Fibroblast of lung (primary cell): ENCODE results near the gene PCMTD2. TPM values are rescaled to one million over a fixed set of nuclear protein-coding genes. Genes with fewer than 3 reads are reported as not detected.

ENCODE experiments used
- DNase-seq, 2 donors: peaks; one replicate each; pipeline versions ENCODE4 v3.0.0 to v3.0.0-alpha.2; 2010; ENCODE audit warnings: low read depth in 2 of 2
- H2AFZ ChIP-seq: 2 replicates; pipeline ENCODE4 v1.5.1; 2012; ENCODE audit warnings: low read length, control low read depth, inconsistent platforms
- H3K27ac ChIP-seq: 2 replicates; pipeline ENCODE4 v1.5.1; 2011; ENCODE audit warnings: low read length, control low read depth; ENCODE audit not compliant: insufficient read depth
- H3K27me3 ChIP-seq: 2 replicates; pipeline ENCODE4 v1.5.1; 2011; ENCODE audit warnings: mild to moderate bottlenecking, low read length; ENCODE audit not compliant: control insufficient read depth, insufficient read depth
- H3K36me3 ChIP-seq: 2 replicates; pipeline ENCODE4 v1.5.1; 2011; ENCODE audit warnings: low read length; ENCODE audit not compliant: control insufficient read depth, insufficient read depth
- H3K4me1 ChIP-seq: 2 replicates; pipeline ENCODE4 v1.5.1; 2011; ENCODE audit warnings: low read length; ENCODE audit not compliant: control insufficient read depth, insufficient read depth; ENCODE audit errors: extremely low read depth
- H3K4me2 ChIP-seq: 2 replicates; pipeline ENCODE4 v1.5.1; 2011; ENCODE audit warnings: low read length, control low read depth; ENCODE audit not compliant: insufficient read depth; ENCODE audit errors: extremely low read depth
- H3K4me3 ChIP-seq, 4 experiments: fragments of 200-600 bp in 1 of 4; sonication (generic) in 1 of 4; replicated peaks in 1 of 4; 2 replicates each; pipeline ENCODE4 v1.5.1; 2011 to 2016; ENCODE audit warnings: low read length in 4 of 4, low read depth in 3 of 4, mild to moderate bottlenecking in 3 of 4, control low read depth in 2 of 4, inconsistent platforms in 1 of 4, mixed read lengths in 1 of 4; ENCODE audit not compliant: insufficient read depth in 1 of 4; ENCODE audit errors: control extremely low read depth in 1 of 4
- H3K79me2 ChIP-seq: 2 replicates; pipeline ENCODE4 v1.5.1; 2012; ENCODE audit warnings: mild to moderate bottlenecking, low read length, inconsistent platforms; ENCODE audit not compliant: control insufficient read depth, insufficient read depth
- H3K9ac ChIP-seq: 2 replicates; pipeline ENCODE4 v1.5.1; 2011; ENCODE audit warnings: mild to moderate bottlenecking, low read length, control low read depth; ENCODE audit not compliant: insufficient read depth
- H3K9me3 ChIP-seq: 2 replicates; pipeline ENCODE4 v1.5.1; 2012; ENCODE audit warnings: low read depth, low read length; ENCODE audit not compliant: control insufficient read depth, insufficient read depth
- H4K20me1 ChIP-seq: 2 replicates; pipeline ENCODE4 v1.5.1; 2011; ENCODE audit warnings: low read length; ENCODE audit not compliant: control insufficient read depth, insufficient read depth; ENCODE audit errors: extremely low read depth
- CTCF ChIP-seq, 2 donors: IDR thresholded peaks in 1 of 2; conservative IDR thresholded peaks in 1 of 2; 1 replicate in 1 of 2; 2 replicates in 1 of 2; pipeline ENCODE4 v1.5.1; 2011 to 2012; ENCODE audit warnings: low read length in 2 of 2, control low read depth in 1 of 2, inconsistent platforms in 1 of 2, low read depth in 1 of 2, mild to moderate bottlenecking in 1 of 2
- EZH2 ChIP-seq: IDR thresholded peaks from 2 replicates; pipeline ENCODE4 v1.5.1; 2012; ENCODE audit warnings: low read length, control low read depth, mild to moderate bottlenecking; ENCODE audit errors: missing control alignments
- polyA plus RNA-seq, 2 donors: library from polyadenylated mRNA; depleted of rRNA in 1 of 2; stranded (reverse) in 1 of 2; unstranded in 1 of 2; fragments of >200 nt; gene quantifications; 2 replicates each; pipeline ENCODE4 v1.2.1, GENCODE V29; 2011 to 2012; ENCODE audit warnings: missing spikeins in 1 of 2
- total RNA-seq: library from RNA; depleted of rRNA; stranded (reverse); fragments of >200 nt; gene quantifications from 2 replicates; pipeline ENCODE4 v1.2.1, GENCODE V29; 2014

Gene PCMTD2
- total and polyA plus RNA-seq, 2 donors (not counting 1 experiment from before 2014, with no cell fraction given): 39.5 to 42.9 TPM

DNA sequence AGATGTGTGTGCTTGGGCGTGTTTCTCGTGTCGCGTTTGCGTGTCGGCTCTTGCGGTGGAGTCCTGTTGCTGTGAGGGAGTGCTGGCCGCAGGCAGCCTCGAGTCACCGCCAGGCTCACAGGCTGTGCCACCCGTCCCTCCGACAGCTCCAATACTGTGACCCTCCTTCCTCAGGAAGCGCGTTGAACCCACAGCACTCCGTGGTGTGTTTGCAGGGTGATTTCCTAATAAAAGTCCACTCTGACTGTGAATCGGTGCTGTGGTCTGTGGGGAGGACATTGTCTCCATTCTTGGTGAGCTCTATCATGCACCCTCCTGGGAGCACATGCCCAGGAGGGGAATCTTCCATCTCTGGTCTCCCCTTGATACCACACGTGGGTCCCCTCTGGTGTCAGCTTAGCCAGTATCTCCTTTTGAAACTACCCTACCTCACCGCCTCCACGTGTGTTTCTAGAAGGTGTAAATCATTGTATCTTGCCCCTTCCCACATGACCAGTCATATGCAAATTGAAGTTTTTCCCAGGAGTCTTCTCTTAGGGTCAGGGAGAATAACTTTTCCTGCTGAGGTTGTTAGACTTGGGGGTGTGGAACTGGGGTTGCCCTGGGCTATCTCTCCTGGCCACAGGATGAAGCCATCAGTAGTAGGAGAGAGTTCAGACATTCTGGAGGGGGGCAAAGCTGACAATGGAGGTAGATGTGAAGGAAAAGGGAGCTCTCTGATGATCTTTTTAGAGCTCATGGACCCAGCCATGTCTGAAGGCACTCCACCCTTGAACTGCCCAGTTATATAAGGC, 13.3 kb upstream of the PCMTD2 start:
- no peak overlapping the region for H3K4me3 ChIP-seq
- no peaks in the 10 kb centered on the region for H3K9me3 ChIP-seq
- H3K9ac ChIP-seq: no peak overlapping the region
- H2AFZ ChIP-seq: no peak overlapping the region
- DNase-seq: no peak
- H3K27me3 ChIP-seq: peaks cover 5% of the 10 kb centered on the region
- H3K4me2 ChIP-seq: no peak overlapping the region
- H3K79me2 ChIP-seq: no peaks in the 10 kb centered on the region
- H3K27ac ChIP-seq: no peak overlapping the region
- TF ChIP-seq EZH2 (no peak), CTCF (conservative IDR thresholded peaks at IDR 0.05 in 1 of 2, IDR thresholded peaks at IDR 0.05 in 1 of 2; ENCODE audit: low read depth in 1 of 2, low read length in 2 of 2) (no peak)
- H3K36me3 ChIP-seq: no peaks in the 10 kb centered on the region
- H4K20me1 ChIP-seq: no peaks in the 10 kb centered on the region
- H3K4me1 ChIP-seq: no peaks in the 10 kb centered on the region

DNA sequence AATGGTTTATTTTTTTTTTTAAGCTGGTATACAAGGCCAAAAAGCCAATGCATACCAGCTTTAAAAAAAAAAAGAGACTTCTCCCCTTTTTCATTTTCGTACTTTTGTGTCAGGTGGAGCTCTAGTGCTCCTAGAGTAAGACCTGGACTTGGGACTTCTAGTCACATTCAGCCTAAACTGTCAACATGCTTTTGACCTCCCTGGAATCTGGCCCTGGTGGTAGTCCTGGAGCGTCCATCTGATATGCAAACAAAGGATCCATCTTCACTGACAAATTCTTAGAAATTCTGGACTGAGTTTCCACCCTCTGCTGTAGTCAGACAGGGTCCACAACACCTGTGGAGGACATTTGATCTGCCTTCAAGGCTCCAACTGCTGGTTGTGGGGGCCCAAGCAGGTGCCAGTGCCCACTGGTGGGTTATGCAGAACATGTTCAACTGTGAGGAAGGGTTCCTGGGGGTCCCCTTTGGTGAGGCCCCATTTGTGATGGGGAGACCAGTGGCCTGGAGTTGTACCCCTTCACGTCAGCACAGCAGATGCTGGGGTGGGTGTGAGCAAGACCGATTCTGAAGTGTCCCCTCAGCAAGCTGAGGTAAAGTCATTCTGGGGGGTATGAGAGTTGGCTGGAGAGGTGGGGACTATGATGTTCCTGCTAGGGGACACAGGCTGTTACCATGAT, 12.6 kb upstream of the PCMTD2 start:
- H2AFZ ChIP-seq: no peak overlapping the region
- no peak overlapping the region for H3K4me2 ChIP-seq
- H3K9me3 ChIP-seq: no peaks in the 10 kb centered on the region
- no peaks in the 10 kb centered on the region for H3K4me1 ChIP-seq
- DNase-seq: no peak
- H3K27ac ChIP-seq: no peak overlapping the region
- H4K20me1 ChIP-seq: no peaks in the 10 kb centered on the region
- no peaks in the 10 kb centered on the region for H3K36me3 ChIP-seq
- no peak overlapping the region for H3K4me3 ChIP-seq
- no peak for TF ChIP-seq EZH2
- no peak for TF ChIP-seq CTCF (conservative IDR thresholded peaks at IDR 0.05 in 1 of 2, IDR thresholded peaks at IDR 0.05 in 1 of 2; ENCODE audit: low read depth in 1 of 2, low read length in 2 of 2)
- H3K9ac ChIP-seq: no peak overlapping the region
- H3K79me2 ChIP-seq: no peaks in the 10 kb centered on the region
- H3K27me3 ChIP-seq: peaks cover 5% of the 10 kb centered on the region

DNA sequence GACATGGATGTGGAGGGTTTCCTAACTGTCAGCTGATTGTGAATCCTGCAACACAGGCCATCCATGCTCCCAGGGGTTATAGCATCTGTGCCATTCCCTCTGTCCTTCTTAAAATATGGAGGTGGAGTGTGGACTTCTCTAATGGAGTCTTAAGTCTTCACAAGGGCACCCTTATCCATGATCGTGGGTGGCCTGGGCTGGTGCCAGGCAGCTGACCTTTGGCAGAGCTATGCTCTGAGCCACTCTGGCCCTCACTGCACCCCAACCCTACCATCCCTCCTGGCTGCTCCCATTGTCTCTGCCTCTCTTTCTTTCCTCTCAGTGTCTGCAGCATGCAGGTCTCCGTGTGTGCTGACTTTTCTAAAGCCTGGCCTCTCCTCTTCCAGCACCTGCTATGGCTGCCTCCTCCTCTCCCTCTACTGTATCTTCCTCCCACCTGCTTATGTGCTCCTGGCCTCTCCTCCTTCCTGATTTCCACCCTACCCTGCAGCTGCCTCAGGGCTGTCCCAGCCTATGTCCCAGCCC, 11.2 kb upstream of the PCMTD2 start:
- H3K27ac ChIP-seq: no peak overlapping the region
- no peaks in the 10 kb centered on the region for H4K20me1 ChIP-seq
- H3K9ac ChIP-seq: no peak overlapping the region
- H3K36me3 ChIP-seq: no peaks in the 10 kb centered on the region
- no peak for DNase-seq
- H3K4me3 ChIP-seq: no peak overlapping the region
- H3K9me3 ChIP-seq: no peaks in the 10 kb centered on the region
- H3K4me2 ChIP-seq: no peak overlapping the region
- no peak overlapping the region for H2AFZ ChIP-seq
- no peaks in the 10 kb centered on the region for H3K79me2 ChIP-seq
- peaks cover 9% of the 10 kb centered on the region for H3K27me3 ChIP-seq
- H3K4me1 ChIP-seq: no peaks in the 10 kb centered on the region
- TF ChIP-seq CTCF (conservative IDR thresholded peaks at IDR 0.05 in 1 of 2, IDR thresholded peaks at IDR 0.05 in 1 of 2; ENCODE audit: low read depth in 1 of 2, low read length in 2 of 2): no peak
- no peak for TF ChIP-seq EZH2
